Vagina (tissue), 2 donors: ENCODE results near the gene SUPT4H1.

Experiments
- POLR2A ChIP-seq, 2 donors: fragments of 450-650 bp; IDR thresholded peaks; one replicate each; pipeline ENCODE4 v1.6.1; 2017; ENCODE audit warnings: antibody characterized with exemption in 2 of 2, mild to moderate bottlenecking in 2 of 2, moderate library complexity in 2 of 2
- POLR2AphosphoS5 ChIP-seq, 2 donors: sonication (generic); formaldehyde crosslinking; IDR thresholded peaks; one replicate each; pipeline ENCODE4 v1.9.0; 2017; ENCODE audit warnings: antibody characterized with exemption in 2 of 2, mild to moderate bottlenecking in 2 of 2, low read depth in 1 of 2; ENCODE audit not compliant: insufficient read depth in 1 of 2
- TF ChIP-seq, protein P1 (sequence below), 3 experiments: fragments of 450-650 bp in 2 of 3; fragments of 200-600 bp in 1 of 3; sonication (generic) in 1 of 3; IDR thresholded peaks; one replicate each; pipeline ENCODE4 v1.5.1; 2017 to 2019; ENCODE audit warnings: antibody characterized with exemption in 3 of 3, mild to moderate bottlenecking in 2 of 3, moderate library complexity in 2 of 3

DNA sequence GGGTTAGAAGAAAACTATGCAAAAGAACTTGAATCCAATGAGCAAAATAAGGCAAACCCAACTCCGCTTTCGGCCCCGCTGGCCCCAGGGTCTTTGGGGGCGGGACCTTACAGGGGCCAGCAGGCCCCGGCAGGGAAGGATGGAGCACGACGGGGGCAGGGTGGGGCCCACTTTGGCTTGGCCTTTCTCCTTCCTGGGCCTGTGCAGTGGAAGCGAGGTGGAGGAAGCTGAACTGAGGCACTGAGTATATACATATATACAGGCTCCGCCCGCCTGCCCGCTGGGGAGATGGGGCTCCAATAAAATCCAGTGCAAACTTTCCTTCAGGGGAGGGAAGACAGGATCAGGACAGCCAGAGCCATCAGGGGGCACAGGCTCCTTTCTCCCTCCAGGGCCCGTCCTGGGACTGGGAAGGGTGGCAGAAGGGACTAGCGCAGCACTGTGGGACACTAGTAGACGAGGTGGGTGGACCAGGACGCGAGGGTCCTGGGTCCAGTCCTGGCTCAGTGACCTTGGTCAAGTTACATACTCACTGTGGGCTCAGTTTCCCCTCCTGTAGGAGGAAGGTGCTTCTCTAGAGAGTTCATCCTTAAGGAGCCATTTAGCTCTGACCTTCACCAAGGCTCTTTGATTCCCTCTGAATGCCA, 50.4 kb downstream of the SUPT4H1 start:
- TF ChIP-seq, protein P1, sequence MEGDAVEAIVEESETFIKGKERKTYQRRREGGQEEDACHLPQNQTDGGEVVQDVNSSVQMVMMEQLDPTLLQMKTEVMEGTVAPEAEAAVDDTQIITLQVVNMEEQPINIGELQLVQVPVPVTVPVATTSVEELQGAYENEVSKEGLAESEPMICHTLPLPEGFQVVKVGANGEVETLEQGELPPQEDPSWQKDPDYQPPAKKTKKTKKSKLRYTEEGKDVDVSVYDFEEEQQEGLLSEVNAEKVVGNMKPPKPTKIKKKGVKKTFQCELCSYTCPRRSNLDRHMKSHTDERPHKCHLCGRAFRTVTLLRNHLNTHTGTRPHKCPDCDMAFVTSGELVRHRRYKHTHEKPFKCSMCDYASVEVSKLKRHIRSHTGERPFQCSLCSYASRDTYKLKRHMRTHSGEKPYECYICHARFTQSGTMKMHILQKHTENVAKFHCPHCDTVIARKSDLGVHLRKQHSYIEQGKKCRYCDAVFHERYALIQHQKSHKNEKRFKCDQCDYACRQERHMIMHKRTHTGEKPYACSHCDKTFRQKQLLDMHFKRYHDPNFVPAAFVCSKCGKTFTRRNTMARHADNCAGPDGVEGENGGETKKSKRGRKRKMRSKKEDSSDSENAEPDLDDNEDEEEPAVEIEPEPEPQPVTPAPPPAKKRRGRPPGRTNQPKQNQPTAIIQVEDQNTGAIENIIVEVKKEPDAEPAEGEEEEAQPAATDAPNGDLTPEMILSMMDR (IDR thresholded peaks at IDR 0.05): no peak
- TF ChIP-seq POLR2AphosphoS5 (IDR thresholded peaks at IDR 0.05; ENCODE audit: insufficient read depth in 1 of 2, low read depth in 1 of 2) (no peak), POLR2A (IDR thresholded peaks at IDR 0.05) (no peak)
